Calu3 (cell line): ENCODE measurements around the gene TBC1D8. TPM values are rescaled to one million over a fixed set of nuclear protein-coding genes. Genes with fewer than 3 reads are reported as not detected.

Experiments used
- BruUV-seq: library from RNA; stranded (reverse); fragments of 400-500 nt; replicated peaks from 2 replicates; lab custom pipeline; 2021; lab: Mats Ljungman, UMichigan
- CTCF ChIA-PET: fragments of 300-600 bp; sonication (Branson Sonifier 250); formaldehyde crosslinking; loops from one replicate; lab custom pipeline; 2022; ENCODE audit warnings: antibody characterized with exemption; lab: Charles Lee
- DNase-seq: peaks from one replicate; pipeline ENCODE4 v3.0.0; 2022
- H3K27ac Mint-ChIP-seq: one replicate; pipeline ENCODE4 v1.8.0; 2022; ENCODE audit warnings: mixed read lengths; ENCODE audit not compliant: unreplicated experiment
- H3K27me3 Mint-ChIP-seq: one replicate; pipeline ENCODE4 v1.8.0; 2022; ENCODE audit warnings: mixed read lengths; ENCODE audit not compliant: unreplicated experiment
- H3K36me3 Mint-ChIP-seq: one replicate; pipeline ENCODE4 v1.8.0; 2022; ENCODE audit warnings: mild to moderate bottlenecking, moderate library complexity, mixed read lengths; ENCODE audit not compliant: insufficient read depth, unreplicated experiment
- H3K4me1 Mint-ChIP-seq: one replicate; pipeline ENCODE4 v1.8.0; 2022; ENCODE audit warnings: mild to moderate bottlenecking, low read depth, mixed read lengths; ENCODE audit not compliant: unreplicated experiment
- H3K4me3 Mint-ChIP-seq: one replicate; pipeline ENCODE4 v1.8.0; 2022; ENCODE audit warnings: mild to moderate bottlenecking, low read depth, moderate library complexity, mixed read lengths; ENCODE audit not compliant: unreplicated experiment
- H3K9me3 Mint-ChIP-seq: one replicate; pipeline ENCODE4 v1.8.0; 2022; ENCODE audit warnings: low read depth, mixed read lengths; ENCODE audit not compliant: unreplicated experiment
- intact Hi-C: fragments of 100-400 bp; cut with micrococcal nuclease; formaldehyde crosslinking; loops from one replicate; pipeline ENCODE4 v1.10.0; 2022; ENCODE audit not compliant: unreplicated experiment
- total RNA-seq: library from RNA; stranded (reverse); gene quantifications from 2 replicates; pipeline ENCODE4 v1.2.3, GENCODE V29; 2022
- TF ChIP-seq, protein P1 (sequence below): fragments of 200-600 bp; IDR thresholded peaks from one replicate; pipeline ENCODE4 v1.8.0; 2022; ENCODE audit warnings: antibody characterized with exemption; ENCODE audit not compliant: unreplicated experiment

TBC1D8 gene
- total RNA-seq, 1 experiment from 2014 or later, result 25.3 TPM

DNA sequence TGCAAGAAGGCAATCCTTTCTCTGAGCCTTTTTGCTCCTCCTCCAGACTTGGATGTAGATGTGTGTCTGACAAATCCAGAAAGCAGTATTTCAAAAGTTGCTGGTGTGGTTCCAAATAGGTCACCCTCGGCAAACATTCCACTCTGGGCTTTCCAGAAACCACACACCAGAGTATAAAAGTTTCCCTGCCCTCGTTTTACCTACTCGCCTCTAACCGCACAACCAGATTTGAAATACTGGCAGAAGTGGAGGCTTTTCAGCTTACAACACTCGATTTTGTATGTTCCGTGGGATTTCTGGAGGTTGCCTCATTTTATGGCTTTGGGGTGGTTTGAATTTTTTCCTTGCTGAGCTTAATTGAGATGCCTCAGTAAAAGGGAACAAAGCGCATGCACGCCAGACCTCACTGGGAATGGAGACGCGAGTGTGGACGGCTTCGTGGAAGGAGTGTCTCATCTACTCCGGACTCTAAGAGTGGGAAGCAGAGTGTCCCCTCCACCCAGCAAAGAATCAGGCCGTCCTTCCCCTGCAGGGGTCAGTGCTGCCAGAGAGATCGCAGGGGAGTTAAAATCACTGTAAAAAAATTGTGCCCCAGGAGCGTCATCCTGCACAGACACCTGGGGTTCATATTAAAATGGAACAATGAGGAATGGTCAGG, 193.1 kb downstream of the TBC1D8 start:
- Mint-ChIP-seq H3K4me1 (no peaks in the 10 kb centered on the region), H3K36me3 (peaks cover 20% of the 10 kb centered on the region), H3K4me3 (no peak overlapping the region), H3K27me3 (no peaks in the 10 kb centered on the region), H3K9me3 (no peaks in the 10 kb centered on the region), H3K27ac (no peak overlapping the region)
- BruUV-seq, result no TSS peak
- DNase-seq, result no peak
- CTCF ChIA-PET, result no interaction called here
- intact Hi-C loops, result no loop called here
- TF ChIP-seq, protein P1, sequence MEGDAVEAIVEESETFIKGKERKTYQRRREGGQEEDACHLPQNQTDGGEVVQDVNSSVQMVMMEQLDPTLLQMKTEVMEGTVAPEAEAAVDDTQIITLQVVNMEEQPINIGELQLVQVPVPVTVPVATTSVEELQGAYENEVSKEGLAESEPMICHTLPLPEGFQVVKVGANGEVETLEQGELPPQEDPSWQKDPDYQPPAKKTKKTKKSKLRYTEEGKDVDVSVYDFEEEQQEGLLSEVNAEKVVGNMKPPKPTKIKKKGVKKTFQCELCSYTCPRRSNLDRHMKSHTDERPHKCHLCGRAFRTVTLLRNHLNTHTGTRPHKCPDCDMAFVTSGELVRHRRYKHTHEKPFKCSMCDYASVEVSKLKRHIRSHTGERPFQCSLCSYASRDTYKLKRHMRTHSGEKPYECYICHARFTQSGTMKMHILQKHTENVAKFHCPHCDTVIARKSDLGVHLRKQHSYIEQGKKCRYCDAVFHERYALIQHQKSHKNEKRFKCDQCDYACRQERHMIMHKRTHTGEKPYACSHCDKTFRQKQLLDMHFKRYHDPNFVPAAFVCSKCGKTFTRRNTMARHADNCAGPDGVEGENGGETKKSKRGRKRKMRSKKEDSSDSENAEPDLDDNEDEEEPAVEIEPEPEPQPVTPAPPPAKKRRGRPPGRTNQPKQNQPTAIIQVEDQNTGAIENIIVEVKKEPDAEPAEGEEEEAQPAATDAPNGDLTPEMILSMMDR, result no peak

Other genes with a start within 250 kb of the TBC1D8 start
- gene RPL31, start 149.1 kb downstream of the TBC1D8 start, total RNA-seq, result 1,080 and 1,158 TPM in 2 replicates
- 67.7 and 74.5 TPM in 2 replicates for gene CNOT11, start 101.5 kb upstream of the TBC1D8 start, total RNA-seq
- gene RNF149, start 157.3 kb upstream of the TBC1D8 start, total RNA-seq, result 69.0 and 79.8 TPM in 2 replicates
- 1.3 and 2.4 TPM in 2 replicates for gene CREG2, start 236.1 kb upstream of the TBC1D8 start, total RNA-seq